NOMO-1 (cell line): ENCODE measurements around the gene SAMD4B.
A peak's percentile ranks its signal among the peaks of the same experiment; 100 is the strongest.

Source experiments
- DNase-seq, 2 experiments: peaks; one replicate each; lab custom pipeline; 2025; ENCODE audit not compliant: unreplicated experiment in 2 of 2; lab: John Stamatoyannopoulos, UW

The SAMD4B gene

DNA sequence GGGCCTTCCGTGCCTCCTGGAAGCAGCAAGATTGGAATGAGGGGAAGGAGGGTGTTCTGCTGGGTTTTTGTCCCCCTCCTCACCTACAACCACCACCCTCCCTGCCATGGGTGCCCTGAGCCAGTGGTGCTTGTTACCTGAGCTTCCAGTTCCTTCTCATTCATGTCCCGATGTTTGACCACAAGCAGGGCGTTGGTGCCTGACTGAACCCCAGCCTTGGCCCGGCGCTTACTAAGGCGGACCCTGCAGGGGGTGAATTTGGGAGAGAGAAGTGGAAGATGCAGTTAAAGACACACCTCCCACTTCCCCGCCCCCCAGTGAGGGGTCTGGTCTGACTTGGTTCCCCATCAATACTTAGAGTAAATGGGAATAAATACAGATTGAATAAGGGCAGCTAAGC, 44.3 kb downstream of the SAMD4B start:
- no peak for DNase-seq

DNA sequence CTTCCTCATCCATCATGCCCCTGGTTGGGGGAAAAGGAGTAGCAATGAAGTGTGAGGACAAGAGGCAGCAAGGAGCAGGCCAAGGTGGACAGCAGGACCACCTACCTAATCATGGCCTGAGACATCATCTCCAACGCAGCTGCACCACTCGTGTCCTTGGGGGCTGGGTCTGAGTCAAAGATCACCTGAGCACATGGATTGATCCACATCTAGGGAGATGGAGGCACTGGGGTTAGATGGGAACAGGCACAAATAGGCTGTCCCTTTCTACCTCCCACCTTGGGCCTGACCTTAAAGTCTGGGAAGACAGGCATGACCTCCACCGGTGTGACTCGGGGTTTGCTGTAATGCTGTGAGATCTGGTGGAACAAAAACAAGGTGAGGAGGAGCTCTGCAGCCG, 46.4 kb downstream of the SAMD4B start:
- DNase-seq, result no peak

DNA sequence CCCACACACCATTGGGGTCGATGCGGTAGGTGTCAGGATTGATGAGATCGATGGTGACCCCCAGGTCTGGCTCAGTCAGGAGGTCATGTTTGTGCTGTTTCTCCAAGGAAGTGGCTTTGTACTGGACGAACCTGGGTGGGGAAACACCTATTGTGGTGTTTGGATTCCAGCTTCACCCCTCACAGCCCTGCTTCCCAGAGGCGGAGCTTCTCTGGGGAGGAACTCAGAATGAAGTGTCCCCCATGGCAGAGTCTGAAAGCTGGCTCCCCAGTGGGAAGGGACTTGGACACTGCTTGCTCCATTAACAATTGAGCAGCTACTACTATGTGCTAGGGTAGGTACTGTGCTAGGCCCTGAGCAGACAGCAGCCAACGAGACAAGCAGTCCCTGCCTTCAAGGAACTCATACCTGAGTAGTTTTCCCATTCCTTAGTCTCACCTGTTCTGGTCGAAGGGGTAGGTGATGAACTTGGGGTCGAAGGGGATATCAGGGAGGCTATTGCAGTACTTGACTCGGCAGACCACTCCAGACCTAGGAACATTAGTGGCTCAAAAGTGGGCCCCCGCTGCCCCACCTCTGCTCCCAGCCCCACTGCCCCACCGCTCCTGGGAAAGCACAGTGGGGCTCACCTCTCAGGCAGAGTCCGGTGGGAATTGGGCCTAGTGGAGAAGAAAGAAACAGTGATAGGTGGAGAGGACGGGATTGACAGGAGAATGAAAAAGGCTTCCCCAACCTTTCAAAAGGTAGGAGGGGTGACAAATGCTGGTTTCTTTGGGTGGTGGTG, 47.6 kb downstream of the SAMD4B start:
- DNase-seq, result no peak

- DNase-seq, result no peak
These were observed 48.2 kb downstream of the SAMD4B start for GRCh38 chr19:39390451-39390750.

DNA sequence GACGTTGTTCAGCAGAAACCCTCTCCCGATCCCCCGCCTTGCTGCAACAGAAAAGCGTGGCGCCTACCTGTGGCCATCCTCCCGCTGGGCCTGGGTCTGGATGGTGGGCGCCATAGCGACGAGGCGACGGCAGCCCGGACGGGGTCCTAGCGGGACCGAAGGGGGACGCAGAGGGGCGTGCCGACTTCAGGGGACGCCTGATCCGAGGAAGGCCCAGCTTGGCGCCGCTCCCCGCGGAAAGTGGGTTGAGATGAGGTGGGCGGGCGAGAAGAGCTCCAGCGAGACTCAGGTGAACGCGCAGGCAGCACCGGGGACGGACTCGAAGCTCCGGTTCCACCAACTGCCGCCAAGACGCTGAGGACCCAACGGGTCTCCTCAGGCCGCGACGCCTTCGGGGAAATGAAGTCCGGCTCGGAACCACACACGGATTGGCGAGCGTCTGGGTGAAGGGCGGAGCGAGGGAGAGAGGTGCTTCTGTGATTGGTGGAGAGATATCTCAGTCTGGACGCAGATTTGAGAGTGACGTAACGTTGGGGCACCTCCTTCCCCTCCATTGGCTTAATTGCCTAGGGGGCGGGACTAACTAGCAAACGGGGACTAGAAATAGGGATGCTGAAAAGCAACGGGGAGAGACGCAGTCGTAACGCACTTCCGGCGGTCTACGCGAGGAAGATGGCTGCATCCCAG, 48.7 kb downstream of the SAMD4B start, which contains the start of the genes MED29 and PAF1:
TSS of gene MED29 (plus strand) at position 628 of the 687 bp plus-strand sequence. CDS start at position 673, 45 bp downstream.
TSS of gene PAF1 (minus strand) at position 356 of the 687 bp plus-strand sequence. CDS start at position 114, 242 bp downstream.
- DNase-seq, result peak; percentile 95 to 100

GRCh38 chr19:39397360-39398296, 55.4 kb downstream of the SAMD4B start:
- DNase-seq, result peak; percentile 91 to 94

DNA sequence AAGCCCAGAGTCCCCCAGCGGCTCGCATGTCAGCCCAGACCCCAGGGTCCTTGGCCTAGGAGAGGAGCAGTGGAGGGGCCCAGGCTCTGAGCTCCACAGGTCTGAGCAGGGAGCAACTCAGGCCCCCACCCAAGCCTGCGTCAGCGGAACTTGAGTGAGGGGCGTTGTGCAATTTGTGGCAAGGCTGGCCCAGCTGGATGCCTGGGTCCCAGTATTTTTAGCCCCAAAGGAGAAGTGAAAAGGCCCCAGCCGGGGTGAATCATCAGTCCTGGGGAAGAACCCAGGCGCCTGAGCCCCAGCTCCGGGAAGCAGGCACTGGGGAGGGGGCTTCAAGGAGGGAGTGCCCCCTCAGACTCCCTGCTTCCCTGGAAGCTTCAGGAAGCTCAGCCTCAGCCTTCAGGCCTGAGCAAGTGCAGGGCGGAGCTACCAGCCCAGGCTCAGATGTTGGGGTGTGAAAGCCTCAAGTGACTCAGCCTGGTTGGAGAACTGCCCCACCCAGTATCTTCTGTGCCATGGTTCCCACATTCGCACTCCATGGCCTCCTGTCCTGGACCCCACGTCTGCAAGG, 56.2 kb downstream of the SAMD4B start:
- DNase-seq, result peak; percentile 92 to 95

- DNase-seq, result no peak
These were observed 57.4 kb downstream of the SAMD4B start for GRCh38 chr19:39399668-39400050.

GRCh38 chr19:39400061-39400460, 57.8 kb downstream of the SAMD4B start:
- no peak for DNase-seq

GRCh38 chr19:39401070-39401548, 58.9 kb downstream of the SAMD4B start:
- DNase-seq, result no peak

GRCh38 chr19:39401549-39402345, 59.5 kb downstream of the SAMD4B start:
- peak; percentile 28 to 34 for DNase-seq

- DNase-seq, result peak; percentile 90 to 93
These were observed 60.4 kb downstream of the SAMD4B start for GRCh38 chr19:39402346-39403300.

DNA sequence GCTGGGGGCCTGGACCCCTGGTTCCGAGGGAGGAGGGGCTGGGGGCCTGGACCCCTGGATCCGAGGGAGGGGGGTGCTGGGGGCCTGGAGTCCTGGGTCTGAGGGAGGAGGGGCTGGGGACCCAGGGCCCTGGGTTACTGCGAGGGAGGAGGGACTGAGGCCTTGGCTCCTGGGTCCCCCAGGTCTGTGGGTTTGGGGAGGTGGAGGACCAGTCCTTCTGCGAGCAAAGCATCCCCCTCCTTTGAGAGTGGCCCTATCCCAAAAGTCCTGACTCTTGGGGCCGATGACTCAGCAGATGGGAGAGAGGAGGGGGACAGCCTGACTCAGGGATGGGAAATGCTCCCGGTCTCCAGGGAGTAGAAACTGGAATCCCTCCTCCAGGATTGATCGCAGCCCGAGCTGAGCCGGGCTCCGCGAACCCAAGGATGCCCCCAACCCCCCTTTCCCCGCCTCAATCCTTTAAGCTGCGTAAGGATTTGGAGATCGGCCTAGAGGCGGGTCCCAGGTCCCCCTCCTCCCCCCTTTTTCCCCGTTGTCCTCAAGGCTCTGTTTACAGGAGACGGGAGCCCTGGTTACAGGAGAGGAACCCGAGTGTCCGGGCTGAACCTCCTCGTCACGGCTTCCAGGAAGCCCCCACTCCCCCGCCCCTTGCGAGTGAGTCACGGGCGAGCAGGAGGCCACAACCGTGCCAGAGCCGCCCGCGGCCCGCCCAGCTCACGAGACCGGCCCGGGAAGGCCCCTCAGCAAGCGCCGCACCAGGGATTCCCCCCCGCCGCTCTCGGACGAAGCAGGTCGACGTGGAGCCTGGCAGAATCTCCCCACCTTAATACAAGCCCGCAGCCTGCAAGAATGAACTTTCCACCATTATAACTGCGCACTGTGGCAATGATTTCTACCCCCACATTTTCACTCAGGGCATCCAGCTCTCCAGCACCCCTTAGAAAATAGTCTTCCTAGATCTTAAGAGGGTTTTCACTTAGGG, 61.4 kb downstream of the SAMD4B start:
- peak; percentile 85 to 90 for DNase-seq

DNA sequence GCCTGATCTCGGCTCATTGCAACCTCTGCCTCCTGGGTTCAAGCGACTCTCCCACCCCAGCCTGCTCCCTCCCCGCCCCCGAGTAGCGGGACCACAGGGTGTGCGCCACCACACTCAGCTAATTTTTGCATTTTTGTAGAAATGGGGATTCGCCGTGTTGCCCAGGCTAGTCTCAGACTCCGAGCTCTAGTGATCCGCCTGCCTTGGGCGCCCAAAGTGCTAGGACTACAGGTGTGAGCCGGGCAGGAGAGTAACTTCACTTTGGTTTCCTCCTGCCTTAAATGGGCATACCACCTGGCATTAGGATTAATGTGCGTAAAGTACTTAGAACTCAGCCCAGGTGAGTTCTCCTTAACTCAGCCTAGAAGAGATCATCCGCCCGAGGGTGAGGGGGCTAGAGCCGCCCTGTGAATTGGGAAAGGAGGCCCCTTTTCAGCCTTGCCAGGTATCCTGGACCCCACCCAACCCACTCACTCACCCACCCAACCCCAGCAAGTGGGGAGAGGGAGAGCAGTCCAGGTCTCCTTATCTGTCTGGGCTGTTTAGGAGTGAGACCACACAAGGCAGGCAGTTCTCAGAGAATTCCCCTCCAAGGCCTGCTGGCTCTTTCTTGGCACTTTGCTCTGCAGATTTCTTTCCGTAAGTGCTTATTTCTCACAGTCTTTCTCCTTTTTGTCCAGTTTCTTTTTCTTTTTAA, 63.2 kb downstream of the SAMD4B start:
- DNase-seq, result no peak

DNA sequence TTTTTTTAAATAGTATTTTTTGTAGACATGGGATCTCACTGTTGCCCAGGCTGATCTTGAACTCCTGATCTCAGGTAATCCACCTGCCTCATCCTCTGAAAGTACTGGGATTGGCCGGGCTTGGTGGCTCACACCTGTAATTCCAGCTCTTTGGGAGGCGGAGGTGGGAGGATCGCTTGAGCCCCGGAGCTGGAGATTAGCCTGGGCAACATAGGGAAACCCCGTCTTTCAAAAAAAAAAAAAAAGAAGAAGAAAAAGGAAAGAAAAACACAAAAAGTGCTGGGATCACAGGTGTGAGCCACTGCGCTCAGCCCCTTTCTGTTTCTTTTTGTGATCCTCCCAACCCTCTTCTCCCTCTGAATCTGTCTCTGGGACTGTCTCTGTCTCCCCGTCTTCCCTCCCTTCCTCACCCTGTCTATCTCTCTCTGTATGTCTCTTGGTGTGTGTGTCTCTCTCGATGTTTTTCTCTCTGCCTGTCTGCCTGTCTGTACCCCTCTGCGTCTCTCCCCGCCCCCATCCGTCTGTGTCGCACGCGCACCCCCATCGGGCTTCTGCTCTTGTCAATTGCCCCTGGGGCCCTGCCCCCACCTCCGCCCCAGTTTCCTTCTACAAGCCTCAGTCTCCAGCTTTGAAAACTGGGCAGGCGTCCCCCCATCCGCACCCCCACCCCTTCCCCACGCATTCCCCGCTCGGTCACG, 63.9 kb downstream of the SAMD4B start:
- peak; percentile 63 to 86 for DNase-seq

DNA sequence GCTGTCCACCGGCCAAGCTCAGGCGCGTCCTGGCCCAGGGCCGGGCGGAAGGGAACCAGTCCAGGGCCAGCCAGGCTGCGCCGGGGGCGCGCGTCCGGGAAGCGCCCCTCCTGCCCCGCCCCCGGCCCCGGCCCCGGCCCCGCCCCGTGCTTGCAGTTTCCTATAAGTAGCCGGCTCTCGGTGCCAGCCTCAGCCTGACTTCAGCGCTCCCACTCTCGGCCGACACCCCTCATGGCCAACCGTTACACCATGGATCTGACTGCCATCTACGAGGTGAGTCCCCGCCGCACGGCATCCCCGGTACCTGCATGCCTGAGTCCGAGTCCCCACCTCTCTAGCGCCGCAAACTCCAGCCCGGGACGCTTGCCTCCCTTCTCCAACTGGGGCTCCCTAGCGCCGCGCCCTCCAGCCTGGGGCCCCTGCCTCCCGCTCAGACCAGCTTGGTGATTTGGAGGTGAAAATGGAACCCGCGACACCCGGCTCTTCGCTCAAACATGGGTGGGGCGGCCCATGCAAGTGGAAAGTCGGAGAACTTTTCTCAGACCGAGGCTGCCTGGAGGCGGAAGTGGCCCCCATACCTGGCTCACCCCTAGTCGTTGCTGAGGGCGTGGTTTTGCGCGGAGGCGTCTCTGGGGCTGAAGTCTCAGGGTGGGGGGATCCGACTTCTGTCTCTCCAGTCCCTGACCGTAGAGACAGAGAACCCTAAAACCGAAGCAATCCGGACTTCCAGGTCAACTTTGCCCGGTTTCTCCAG, 64.6 kb downstream of the SAMD4B start, which contains the start of gene ZFP36:
TSS of gene ZFP36 (plus strand) at position 192 of the 754 bp plus-strand sequence. CDS start at position 250, 58 bp downstream.
- peak; percentile 72 to 86 for DNase-seq
